Panc1 (cell line): ENCODE data around the gene CEP63.

Source experiments
- POLR2AphosphoS5 ChIP-seq: IDR thresholded peaks from 2 replicates; pipeline ENCODE4 v1.6.1; 2012; ENCODE audit warnings: mild to moderate bottlenecking, low read depth, low read length, moderate library complexity
- SIN3A ChIP-seq: IDR thresholded peaks from 2 replicates; pipeline ENCODE4 v1.6.1; 2012; ENCODE audit warnings: low read depth, mild to moderate bottlenecking, low read length, moderate library complexity, borderline replicate concordance; ENCODE audit not compliant: insufficient read depth
- TCF7L2 ChIP-seq: IDR thresholded peaks from 2 replicates; pipeline ENCODE4 v1.6.1; 2011; ENCODE audit warnings: mild to moderate bottlenecking, low read depth, low read length, inconsistent platforms
- TF ChIP-seq, protein P1 (sequence below), 2 experiments: IDR thresholded peaks; 2 replicates each; pipeline ENCODE4 v1.6.1; 2011 to 2012; ENCODE audit warnings: low read depth in 2 of 2, control low read depth in 1 of 2, low read length in 1 of 2, mild to moderate bottlenecking in 1 of 2, moderate library complexity in 1 of 2; ENCODE audit not compliant: insufficient read depth in 1 of 2
- TF ChIP-seq, protein P2 (sequence below): fragments of 450-650 bp; IDR thresholded peaks from 2 replicates; pipeline ENCODE4 v1.5.1; 2017; ENCODE audit warnings: mild to moderate bottlenecking

DNA sequence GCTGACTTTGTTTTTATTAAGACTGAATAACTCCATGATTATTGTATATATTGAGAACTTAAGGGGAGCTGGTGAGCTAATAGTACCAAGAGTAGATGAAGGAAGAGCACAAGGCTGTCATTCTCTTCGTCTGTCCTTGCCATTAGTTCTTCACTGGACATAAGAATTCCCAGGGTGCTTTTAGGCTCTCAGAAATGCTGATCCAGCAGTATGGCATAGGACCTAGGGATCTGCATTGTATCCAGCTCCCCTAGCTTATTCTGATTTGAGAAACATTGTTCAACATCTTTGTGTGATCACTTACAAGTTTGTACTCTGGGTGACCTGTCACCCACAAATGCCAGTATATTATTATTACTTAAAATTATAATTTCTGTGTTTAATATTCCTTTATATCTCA is 47.6 kb downstream of the CEP63 start:
- TF ChIP-seq POLR2AphosphoS5 (no peak), TCF7L2 (no peak), SIN3A (no peak)
- TF ChIP-seq, protein P1, sequence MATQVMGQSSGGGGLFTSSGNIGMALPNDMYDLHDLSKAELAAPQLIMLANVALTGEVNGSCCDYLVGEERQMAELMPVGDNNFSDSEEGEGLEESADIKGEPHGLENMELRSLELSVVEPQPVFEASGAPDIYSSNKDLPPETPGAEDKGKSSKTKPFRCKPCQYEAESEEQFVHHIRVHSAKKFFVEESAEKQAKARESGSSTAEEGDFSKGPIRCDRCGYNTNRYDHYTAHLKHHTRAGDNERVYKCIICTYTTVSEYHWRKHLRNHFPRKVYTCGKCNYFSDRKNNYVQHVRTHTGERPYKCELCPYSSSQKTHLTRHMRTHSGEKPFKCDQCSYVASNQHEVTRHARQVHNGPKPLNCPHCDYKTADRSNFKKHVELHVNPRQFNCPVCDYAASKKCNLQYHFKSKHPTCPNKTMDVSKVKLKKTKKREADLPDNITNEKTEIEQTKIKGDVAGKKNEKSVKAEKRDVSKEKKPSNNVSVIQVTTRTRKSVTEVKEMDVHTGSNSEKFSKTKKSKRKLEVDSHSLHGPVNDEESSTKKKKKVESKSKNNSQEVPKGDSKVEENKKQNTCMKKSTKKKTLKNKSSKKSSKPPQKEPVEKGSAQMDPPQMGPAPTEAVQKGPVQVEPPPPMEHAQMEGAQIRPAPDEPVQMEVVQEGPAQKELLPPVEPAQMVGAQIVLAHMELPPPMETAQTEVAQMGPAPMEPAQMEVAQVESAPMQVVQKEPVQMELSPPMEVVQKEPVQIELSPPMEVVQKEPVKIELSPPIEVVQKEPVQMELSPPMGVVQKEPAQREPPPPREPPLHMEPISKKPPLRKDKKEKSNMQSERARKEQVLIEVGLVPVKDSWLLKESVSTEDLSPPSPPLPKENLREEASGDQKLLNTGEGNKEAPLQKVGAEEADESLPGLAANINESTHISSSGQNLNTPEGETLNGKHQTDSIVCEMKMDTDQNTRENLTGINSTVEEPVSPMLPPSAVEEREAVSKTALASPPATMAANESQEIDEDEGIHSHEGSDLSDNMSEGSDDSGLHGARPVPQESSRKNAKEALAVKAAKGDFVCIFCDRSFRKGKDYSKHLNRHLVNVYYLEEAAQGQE (IDR thresholded peaks at IDR 0.05; ENCODE audit: insufficient read depth in 1 of 2, low read depth in 2 of 2, low read length in 1 of 2): no peak
- TF ChIP-seq, protein P2, sequence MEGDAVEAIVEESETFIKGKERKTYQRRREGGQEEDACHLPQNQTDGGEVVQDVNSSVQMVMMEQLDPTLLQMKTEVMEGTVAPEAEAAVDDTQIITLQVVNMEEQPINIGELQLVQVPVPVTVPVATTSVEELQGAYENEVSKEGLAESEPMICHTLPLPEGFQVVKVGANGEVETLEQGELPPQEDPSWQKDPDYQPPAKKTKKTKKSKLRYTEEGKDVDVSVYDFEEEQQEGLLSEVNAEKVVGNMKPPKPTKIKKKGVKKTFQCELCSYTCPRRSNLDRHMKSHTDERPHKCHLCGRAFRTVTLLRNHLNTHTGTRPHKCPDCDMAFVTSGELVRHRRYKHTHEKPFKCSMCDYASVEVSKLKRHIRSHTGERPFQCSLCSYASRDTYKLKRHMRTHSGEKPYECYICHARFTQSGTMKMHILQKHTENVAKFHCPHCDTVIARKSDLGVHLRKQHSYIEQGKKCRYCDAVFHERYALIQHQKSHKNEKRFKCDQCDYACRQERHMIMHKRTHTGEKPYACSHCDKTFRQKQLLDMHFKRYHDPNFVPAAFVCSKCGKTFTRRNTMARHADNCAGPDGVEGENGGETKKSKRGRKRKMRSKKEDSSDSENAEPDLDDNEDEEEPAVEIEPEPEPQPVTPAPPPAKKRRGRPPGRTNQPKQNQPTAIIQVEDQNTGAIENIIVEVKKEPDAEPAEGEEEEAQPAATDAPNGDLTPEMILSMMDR: no peak
